Measurements from ENCODE around the gene NEK3. TPM values are rescaled to one million over a fixed set of nuclear protein-coding genes. Genes with fewer than 3 reads are reported as not detected.

NEK3 gene
- total RNA-seq, 1 experiment from 2014 or later = 12.0 TPM

Other genes with a start within 250 kb of the NEK3 start
- 19.6 TPM for gene ATP7B, start 148.1 kb downstream of the NEK3 start, total RNA-seq (2021; ENCODE audit: unreplicated experiment)
- gene ALG11, start 147.2 kb downstream of the NEK3 start, total RNA-seq (2021; ENCODE audit: unreplicated experiment) = 23.9 TPM
- 11.2 TPM for gene UTP14C, start 134.9 kb downstream of the NEK3 start, total RNA-seq (2021; ENCODE audit: unreplicated experiment)
- gene NEK5, start 30.5 kb downstream of the NEK3 start, total RNA-seq (2021; ENCODE audit: unreplicated experiment) = 0.08 TPM
- gene THSD1, start 246.6 kb upstream of the NEK3 start, total RNA-seq (2021; ENCODE audit: unreplicated experiment) = 3.3 TPM